ENCODE data around the gene PLCB1. TPM values are rescaled to one million over a fixed set of nuclear protein-coding genes. Genes with fewer than 3 reads are reported as not detected.

The PLCB1 gene
- total RNA-seq, 3 donors from 2014 or later, result 7.2 to 50.7 (median 8.8) TPM

- ATAC-seq, result peak; percentile 62
Observed at GRCh38 chr20:8903655-8904605, 771.9 kb downstream of the PLCB1 start.

GRCh38 chr20:8909596-8909995 is 777.5 kb downstream of the PLCB1 start:
- Histone ChIP-seq H3K4me1 (ENCODE audit: low read depth) (no peaks in the 10 kb centered on the region), H3K9me3 (no peaks in the 10 kb centered on the region), H3K36me3 (ENCODE audit: low read depth) (no peaks in the 10 kb centered on the region), H3K4me3 (no peak overlapping the region)
- no peak for DNase-seq
- TF ChIP-seq CTCF (IDR thresholded peaks at IDR 0.05), result no peak
- no peak for ATAC-seq
- intact Hi-C loops (cut with DNase I, micrococcal nuclease), result no loop called here

More at GRCh38 chr20:8903655-8904605, 771.9 kb downstream of the PLCB1 start:
- no peak for DNase-seq
- no peak for TF ChIP-seq CTCF (IDR thresholded peaks at IDR 0.05)
- Histone ChIP-seq H3K9me3 (no peaks in the 10 kb centered on the region), H3K4me3 (no peak overlapping the region), H3K36me3 (ENCODE audit: low read depth) (no peaks in the 10 kb centered on the region), H3K4me1 (ENCODE audit: low read depth) (no peaks in the 10 kb centered on the region)
- intact Hi-C loops (cut with DNase I, micrococcal nuclease), result no loop called here

- TF ChIP-seq CTCF (IDR thresholded peaks at IDR 0.05), result no peak
- intact Hi-C loops (cut with DNase I, micrococcal nuclease), result no loop called here
- DNase-seq, result no peak
- H3K4me3 ChIP-seq, result no peak overlapping the region
- H3K4me1 ChIP-seq (ENCODE audit: low read depth), result no peaks in the 10 kb centered on the region
- ATAC-seq, result no peak
- H3K9me3 ChIP-seq, result no peaks in the 10 kb centered on the region
- no peaks in the 10 kb centered on the region for H3K36me3 ChIP-seq (ENCODE audit: low read depth)
Observed at GRCh38 chr20:8912096-8912495, 780.0 kb downstream of the PLCB1 start.

GRCh38 chr20:8912731-8913130 is 780.7 kb downstream of the PLCB1 start:
- ATAC-seq (no peak), DNase-seq (no peak)
- intact Hi-C loops (cut with DNase I, micrococcal nuclease), result no loop called here
- no peaks in the 10 kb centered on the region for H3K36me3 ChIP-seq (ENCODE audit: low read depth)
- no peaks in the 10 kb centered on the region for H3K9me3 ChIP-seq
- H3K4me3 ChIP-seq, result no peak overlapping the region
- no peak for TF ChIP-seq CTCF (IDR thresholded peaks at IDR 0.05)
- no peaks in the 10 kb centered on the region for H3K4me1 ChIP-seq (ENCODE audit: low read depth)

GRCh38 chr20:8913456-8913855 is 781.4 kb downstream of the PLCB1 start:
- H3K4me3 ChIP-seq, result no peak overlapping the region
- ATAC-seq, result no peak
- H3K36me3 ChIP-seq (ENCODE audit: low read depth), result no peaks in the 10 kb centered on the region
- no peaks in the 10 kb centered on the region for H3K4me1 ChIP-seq (ENCODE audit: low read depth)
- no peak for DNase-seq
- no peak for TF ChIP-seq CTCF (IDR thresholded peaks at IDR 0.05)
- intact Hi-C loops (cut with DNase I, micrococcal nuclease), result no loop called here
- H3K9me3 ChIP-seq, result no peaks in the 10 kb centered on the region

All from mucosa of descending colon (tissue), 3 donors.